Suprapubic skin (tissue), 4 donors: ENCODE measurements around the gene ALDH5A1.

ENCODE experiments used
- EP300 ChIP-seq: sonication (generic); formaldehyde crosslinking; IDR thresholded peaks from one replicate; pipeline ENCODE4 v1.6.1; 2017; ENCODE audit warnings: antibody characterized with exemption
- POLR2A ChIP-seq, 2 donors: fragments of 450-650 bp; IDR thresholded peaks; one replicate each; pipeline ENCODE4 v1.6.1; 2017; ENCODE audit warnings: antibody characterized with exemption in 2 of 2, mild to moderate bottlenecking in 2 of 2, moderate library complexity in 2 of 2
- POLR2AphosphoS5 ChIP-seq, 3 donors: sonication (generic); formaldehyde crosslinking; IDR thresholded peaks; one replicate each; pipeline ENCODE4 v1.6.1; 2017; ENCODE audit warnings: antibody characterized with exemption in 3 of 3
- TF ChIP-seq, protein P1 (sequence below), 2 donors: fragments of 200-600 bp in 1 of 2; fragments of 450-650 bp in 1 of 2; sonication (generic) in 1 of 2; IDR thresholded peaks; one replicate each; pipeline ENCODE4 v1.5.1; 2016 to 2019; ENCODE audit warnings: antibody characterized with exemption in 2 of 2, mild to moderate bottlenecking in 1 of 2, moderate library complexity in 1 of 2

DNA sequence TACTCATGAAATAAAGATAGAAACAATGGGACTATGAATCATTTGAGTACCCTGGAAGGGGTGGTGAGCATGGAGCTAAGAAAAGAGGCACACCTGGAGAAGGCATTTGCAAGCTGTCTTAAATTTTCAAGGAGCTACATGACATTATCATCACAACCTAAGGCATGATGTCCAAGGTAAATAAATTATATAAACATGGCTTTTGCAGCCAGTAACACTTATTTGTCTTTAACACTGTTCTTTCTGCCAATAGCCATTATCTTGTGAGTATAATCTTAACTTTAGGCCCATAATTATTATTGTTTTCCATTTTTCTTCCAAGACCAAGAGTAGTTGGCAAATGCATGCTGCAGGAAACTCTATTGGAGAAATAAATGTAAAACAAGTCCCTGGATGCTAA, 63.7 kb downstream of the ALDH5A1 start:
- TF ChIP-seq POLR2A (IDR thresholded peaks at IDR 0.05) (no peak), POLR2AphosphoS5 (IDR thresholded peaks at IDR 0.05) (no peak), EP300 (no peak)
- TF ChIP-seq, protein P1, sequence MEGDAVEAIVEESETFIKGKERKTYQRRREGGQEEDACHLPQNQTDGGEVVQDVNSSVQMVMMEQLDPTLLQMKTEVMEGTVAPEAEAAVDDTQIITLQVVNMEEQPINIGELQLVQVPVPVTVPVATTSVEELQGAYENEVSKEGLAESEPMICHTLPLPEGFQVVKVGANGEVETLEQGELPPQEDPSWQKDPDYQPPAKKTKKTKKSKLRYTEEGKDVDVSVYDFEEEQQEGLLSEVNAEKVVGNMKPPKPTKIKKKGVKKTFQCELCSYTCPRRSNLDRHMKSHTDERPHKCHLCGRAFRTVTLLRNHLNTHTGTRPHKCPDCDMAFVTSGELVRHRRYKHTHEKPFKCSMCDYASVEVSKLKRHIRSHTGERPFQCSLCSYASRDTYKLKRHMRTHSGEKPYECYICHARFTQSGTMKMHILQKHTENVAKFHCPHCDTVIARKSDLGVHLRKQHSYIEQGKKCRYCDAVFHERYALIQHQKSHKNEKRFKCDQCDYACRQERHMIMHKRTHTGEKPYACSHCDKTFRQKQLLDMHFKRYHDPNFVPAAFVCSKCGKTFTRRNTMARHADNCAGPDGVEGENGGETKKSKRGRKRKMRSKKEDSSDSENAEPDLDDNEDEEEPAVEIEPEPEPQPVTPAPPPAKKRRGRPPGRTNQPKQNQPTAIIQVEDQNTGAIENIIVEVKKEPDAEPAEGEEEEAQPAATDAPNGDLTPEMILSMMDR (IDR thresholded peaks at IDR 0.05): no peak
